ENCODE measurements around the gene UFSP2. TPM values are rescaled to one million over a fixed set of nuclear protein-coding genes. Genes with fewer than 3 reads are reported as not detected.
"Not testable (repeated sequence)": the region's sequence is repeated elsewhere in the genome, so short reads cannot be mapped to it uniquely, and the experiment has no call there.

UFSP2 gene
- polyA plus RNA-seq, 1 donor (not counting 4 experiments of a cell fraction or from before 2014, with no cell fraction given) = 41.7 TPM

DNA sequence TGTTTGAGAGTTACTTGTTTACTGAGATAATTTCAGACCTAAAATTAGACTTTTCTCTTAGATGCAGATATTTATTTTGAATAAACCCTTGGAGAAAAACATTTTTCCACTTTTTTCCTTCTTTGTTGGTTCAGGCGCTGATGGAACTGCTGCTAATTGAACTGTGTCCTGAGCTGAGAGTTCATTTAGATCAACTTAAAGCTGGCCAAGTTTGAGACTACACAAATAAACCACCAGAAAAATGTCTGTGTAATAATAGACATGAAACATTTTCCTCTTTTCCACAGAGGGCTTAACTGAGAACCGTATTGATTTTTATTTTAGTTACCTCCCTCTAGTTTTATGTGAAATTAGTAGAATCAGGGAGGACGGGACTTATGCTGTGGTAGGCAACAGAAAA lies 62.5 kb downstream of the UFSP2 start:
- no peak overlapping the region for H3K4me3 ChIP-seq (ENCODE audit: control insufficient read depth in 2 of 3, extremely low read depth in 1 of 3, insufficient read depth in 2 of 3, low read depth in 1 of 3, low read length in 3 of 3)
- no peaks in the 10 kb centered on the region for H3K4me1 ChIP-seq (ENCODE audit: control insufficient read depth, extremely low read depth, insufficient read depth, low read length)
- H3K27me3 ChIP-seq (ENCODE audit: control insufficient read depth, extremely low read depth, insufficient read depth, low read length) = no peaks in the 10 kb centered on the region
- H2AFZ ChIP-seq (ENCODE audit: control insufficient read depth, low read length) = no peak overlapping the region
- H4K20me1 ChIP-seq (ENCODE audit: control insufficient read depth, extremely low read depth, insufficient read depth, low read length) = no peaks in the 10 kb centered on the region
- no peaks in the 10 kb centered on the region for H3K79me2 ChIP-seq (ENCODE audit: control insufficient read depth, insufficient read depth, low read length)
- H3K27ac ChIP-seq (ENCODE audit: control insufficient read depth, insufficient read depth, low read length) = no peak overlapping the region
- dilution Hi-C loops (cut with MboI; ENCODE audit: extremely low pct_ligation_motif_present, low sequenced_read_pairs) = no loop called here
- TF ChIP-seq, protein P1, sequence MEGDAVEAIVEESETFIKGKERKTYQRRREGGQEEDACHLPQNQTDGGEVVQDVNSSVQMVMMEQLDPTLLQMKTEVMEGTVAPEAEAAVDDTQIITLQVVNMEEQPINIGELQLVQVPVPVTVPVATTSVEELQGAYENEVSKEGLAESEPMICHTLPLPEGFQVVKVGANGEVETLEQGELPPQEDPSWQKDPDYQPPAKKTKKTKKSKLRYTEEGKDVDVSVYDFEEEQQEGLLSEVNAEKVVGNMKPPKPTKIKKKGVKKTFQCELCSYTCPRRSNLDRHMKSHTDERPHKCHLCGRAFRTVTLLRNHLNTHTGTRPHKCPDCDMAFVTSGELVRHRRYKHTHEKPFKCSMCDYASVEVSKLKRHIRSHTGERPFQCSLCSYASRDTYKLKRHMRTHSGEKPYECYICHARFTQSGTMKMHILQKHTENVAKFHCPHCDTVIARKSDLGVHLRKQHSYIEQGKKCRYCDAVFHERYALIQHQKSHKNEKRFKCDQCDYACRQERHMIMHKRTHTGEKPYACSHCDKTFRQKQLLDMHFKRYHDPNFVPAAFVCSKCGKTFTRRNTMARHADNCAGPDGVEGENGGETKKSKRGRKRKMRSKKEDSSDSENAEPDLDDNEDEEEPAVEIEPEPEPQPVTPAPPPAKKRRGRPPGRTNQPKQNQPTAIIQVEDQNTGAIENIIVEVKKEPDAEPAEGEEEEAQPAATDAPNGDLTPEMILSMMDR (optimal IDR thresholded peaks at IDR 0.05 in 1 of 3, IDR thresholded peaks at IDR 0.05 in 1 of 3, conservative IDR thresholded peaks at IDR 0.05 in 1 of 3; ENCODE audit: extremely low read depth in 1 of 3, insufficient read depth in 2 of 3, low read length in 3 of 3) = no peak
- no peak for TF ChIP-seq EZH2 (IDR thresholded peaks at IDR 0.05; ENCODE audit: low read length)
- no peak overlapping the region for H3K4me2 ChIP-seq (ENCODE audit: control insufficient read depth, extremely low read depth, insufficient read depth, low read depth, low read length)
- no peaks in the 10 kb centered on the region for H3K9me1 ChIP-seq (ENCODE audit: control insufficient read depth, extremely low read depth, insufficient read depth, low read length)
- H3K9ac ChIP-seq (ENCODE audit: control insufficient read depth, extremely low read depth, insufficient read depth, low read length) = no peak overlapping the region
- DNase-seq (ENCODE audit: low read depth, low spot score) (no peak), FAIRE-seq (no peak)
- no peaks in the 10 kb centered on the region for H3K36me3 ChIP-seq (ENCODE audit: control insufficient read depth in 2 of 2, extremely low read depth in 1 of 2, insufficient read depth in 2 of 2, low read length in 2 of 2)
- H3K9me3 ChIP-seq (ENCODE audit: control insufficient read depth, low read depth, low read length) = no peaks in the 10 kb centered on the region

- FAIRE-seq = not testable (repeated sequence)
Measured at GRCh38 chr4:185362570-185362969, 63.2 kb downstream of the UFSP2 start.

DNA sequence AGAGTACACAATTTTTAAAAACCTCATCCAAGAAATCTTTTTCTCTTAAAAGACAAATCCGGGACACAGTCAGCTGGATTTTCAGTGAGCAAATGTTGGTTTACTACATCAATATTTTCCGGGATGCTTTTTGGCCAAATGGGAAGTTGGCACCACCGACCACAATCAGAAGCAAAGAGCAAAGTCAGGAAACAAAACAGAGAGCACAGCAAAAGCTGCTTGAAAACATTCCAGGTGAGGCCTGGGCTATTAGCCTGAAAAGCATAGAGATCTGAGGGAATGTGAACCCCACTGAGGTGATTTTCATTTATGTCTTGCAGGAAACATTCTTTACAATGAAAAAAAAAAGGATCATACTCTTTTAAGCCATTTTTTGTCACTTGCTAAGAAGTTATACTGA lies 63.9 kb downstream of the UFSP2 start:
- Histone ChIP-seq H3K79me2 (ENCODE audit: control insufficient read depth, insufficient read depth, low read length) (no peaks in the 10 kb centered on the region), H2AFZ (ENCODE audit: control insufficient read depth, low read length) (no peak overlapping the region), H3K27me3 (ENCODE audit: control insufficient read depth, extremely low read depth, insufficient read depth, low read length) (no peaks in the 10 kb centered on the region), H3K4me2 (ENCODE audit: control insufficient read depth, extremely low read depth, insufficient read depth, low read depth, low read length) (no peak overlapping the region), H3K27ac (ENCODE audit: control insufficient read depth, insufficient read depth, low read length) (no peak overlapping the region), H3K9ac (ENCODE audit: control insufficient read depth, extremely low read depth, insufficient read depth, low read length) (no peak overlapping the region), H4K20me1 (ENCODE audit: control insufficient read depth, extremely low read depth, insufficient read depth, low read length) (no peaks in the 10 kb centered on the region), H3K4me1 (ENCODE audit: control insufficient read depth, extremely low read depth, insufficient read depth, low read length) (no peaks in the 10 kb centered on the region), H3K36me3 (ENCODE audit: control insufficient read depth in 2 of 2, extremely low read depth in 1 of 2, insufficient read depth in 2 of 2, low read length in 2 of 2) (no peaks in the 10 kb centered on the region), H3K9me3 (ENCODE audit: control insufficient read depth, low read depth, low read length) (no peaks in the 10 kb centered on the region), H3K9me1 (ENCODE audit: control insufficient read depth, extremely low read depth, insufficient read depth, low read length) (no peaks in the 10 kb centered on the region), H3K4me3 (ENCODE audit: control insufficient read depth in 2 of 3, extremely low read depth in 1 of 3, insufficient read depth in 2 of 3, low read depth in 1 of 3, low read length in 3 of 3) (no peak overlapping the region)
- TF ChIP-seq, protein P1 (optimal IDR thresholded peaks at IDR 0.05 in 1 of 3, IDR thresholded peaks at IDR 0.05 in 1 of 3, conservative IDR thresholded peaks at IDR 0.05 in 1 of 3; ENCODE audit: extremely low read depth in 1 of 3, insufficient read depth in 2 of 3, low read length in 3 of 3) = no peak
- TF ChIP-seq EZH2 (IDR thresholded peaks at IDR 0.05; ENCODE audit: low read length) = no peak
- FAIRE-seq (no peak), DNase-seq (ENCODE audit: low read depth, low spot score) (no peak)
- dilution Hi-C loops (cut with MboI; ENCODE audit: extremely low pct_ligation_motif_present, low sequenced_read_pairs) = no loop called here

More at GRCh38 chr4:185362570-185362969, 63.2 kb downstream of the UFSP2 start:
- H3K27me3 ChIP-seq (ENCODE audit: control insufficient read depth, extremely low read depth, insufficient read depth, low read length); H3K9ac ChIP-seq (ENCODE audit: control insufficient read depth, extremely low read depth, insufficient read depth, low read length); H3K9me3 ChIP-seq (ENCODE audit: control insufficient read depth, low read depth, low read length); H3K79me2 ChIP-seq (ENCODE audit: control insufficient read depth, insufficient read depth, low read length); H2AFZ ChIP-seq (ENCODE audit: control insufficient read depth, low read length); H4K20me1 ChIP-seq (ENCODE audit: control insufficient read depth, extremely low read depth, insufficient read depth, low read length); dilution Hi-C loops (cut with MboI; ENCODE audit: extremely low pct_ligation_motif_present, low sequenced_read_pairs); H3K36me3 ChIP-seq (ENCODE audit: control insufficient read depth in 2 of 2, extremely low read depth in 1 of 2, insufficient read depth in 2 of 2, low read length in 2 of 2); DNase-seq (ENCODE audit: low read depth, low spot score); H3K27ac ChIP-seq (ENCODE audit: control insufficient read depth, insufficient read depth, low read length); H3K9me1 ChIP-seq (ENCODE audit: control insufficient read depth, extremely low read depth, insufficient read depth, low read length); H3K4me3 ChIP-seq (ENCODE audit: control insufficient read depth in 2 of 3, extremely low read depth in 1 of 3, insufficient read depth in 2 of 3, low read depth in 1 of 3, low read length in 3 of 3); H3K4me2 ChIP-seq (ENCODE audit: control insufficient read depth, extremely low read depth, insufficient read depth, low read depth, low read length); H3K4me1 ChIP-seq (ENCODE audit: control insufficient read depth, extremely low read depth, insufficient read depth, low read length): not testable (repeated sequence)

Measured in keratinocyte (primary cell).